ENCODE data around the gene UST.
A peak's percentile ranks its signal among the peaks of the same experiment; 100 is the strongest.
"Not testable (repeated sequence)": the region's sequence is repeated elsewhere in the genome, so short reads cannot be mapped to it uniquely, and the experiment has no call there.

UST gene

GRCh38 chr6:148736774-148737412, 9.9 kb upstream of the UST start:
- DNase-seq: no peak

GRCh38 chr6:148737806-148738205, 9.0 kb upstream of the UST start:
- no peak for DNase-seq

DNA sequence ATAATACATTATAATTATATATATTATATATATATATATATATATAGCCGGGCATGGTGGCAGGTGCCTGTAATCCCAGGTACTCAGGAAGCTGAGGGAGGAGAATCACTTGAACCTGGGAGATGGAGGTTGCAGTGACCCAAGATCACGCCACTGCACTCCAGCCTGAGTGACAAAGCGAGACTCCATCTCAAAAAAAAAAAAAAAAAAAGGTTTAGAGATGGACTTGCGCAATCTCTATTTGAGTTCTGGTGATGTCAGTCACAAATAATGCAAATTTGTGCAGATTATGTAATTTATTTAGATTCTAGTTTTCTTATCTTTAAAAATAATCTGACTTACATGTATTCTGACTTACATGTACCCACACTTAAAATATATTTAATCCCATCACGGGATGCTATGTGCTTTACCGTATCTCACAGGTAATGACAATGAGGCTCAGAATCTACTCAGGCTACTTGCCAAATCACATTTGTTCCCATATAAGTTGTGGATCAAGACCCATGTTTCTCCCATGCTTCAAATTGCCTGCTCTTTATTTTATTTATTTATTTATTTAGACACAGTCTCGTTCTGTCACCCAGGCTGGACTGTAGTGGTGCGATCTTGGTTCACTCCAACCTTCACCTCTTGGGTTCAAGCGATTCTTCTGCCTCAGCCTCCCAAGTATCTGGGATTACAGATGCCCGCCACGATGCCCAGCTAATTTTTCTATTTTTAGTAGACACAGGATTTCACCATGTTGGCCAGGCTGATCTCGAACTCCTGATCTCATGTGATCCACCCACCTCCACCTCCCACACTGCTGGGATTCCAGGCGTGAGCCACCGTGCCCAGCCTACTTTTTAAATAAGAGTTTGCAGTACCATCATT, 7.6 kb upstream of the UST start:
- DNase-seq: no peak

DNA sequence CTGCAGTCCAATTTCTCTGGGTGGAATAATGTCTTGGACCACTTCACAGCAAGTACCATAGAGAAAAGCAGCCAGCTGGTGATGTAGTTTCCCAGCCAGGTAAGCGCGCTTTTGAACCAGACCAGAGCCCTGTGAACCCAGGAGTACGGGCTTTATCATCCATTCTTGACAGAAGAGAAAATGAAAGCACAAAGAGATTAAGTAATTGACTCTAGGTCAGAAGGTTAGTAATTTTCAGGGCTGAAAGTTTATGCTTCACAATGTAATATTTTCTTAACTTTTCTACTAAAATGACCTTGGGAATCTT, 7.1 kb upstream of the UST start:
- DNase-seq: no peak

GRCh38 chr6:148743476-148743875, 3.4 kb upstream of the UST start:
- no peak for DNase-seq

GRCh38 chr6:148745926-148746325, 904 bp upstream of the UST start:
- no peak for DNase-seq

DNA sequence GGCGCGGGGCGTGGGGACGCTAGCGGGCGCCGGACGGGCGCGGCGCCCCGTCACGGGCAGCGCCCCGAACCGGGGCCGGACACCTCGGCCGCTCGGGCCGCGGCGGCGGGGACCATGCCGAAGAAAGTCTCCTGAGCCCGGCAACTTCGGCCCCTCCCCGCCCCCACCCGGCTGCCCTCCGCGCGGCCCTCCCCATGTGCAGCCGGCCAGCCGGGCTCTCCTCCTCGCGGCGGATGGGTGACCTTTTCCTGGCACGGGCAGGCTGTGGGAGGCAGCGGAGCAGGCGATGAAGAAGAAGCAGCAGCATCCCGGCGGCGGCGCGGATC, 278 bp downstream of the UST start:
- peak; percentile 51 for DNase-seq

- DNase-seq: peak; percentile 60
These were observed 788 bp downstream of the UST start for GRCh38 chr6:148747471-148748165.

DNA sequence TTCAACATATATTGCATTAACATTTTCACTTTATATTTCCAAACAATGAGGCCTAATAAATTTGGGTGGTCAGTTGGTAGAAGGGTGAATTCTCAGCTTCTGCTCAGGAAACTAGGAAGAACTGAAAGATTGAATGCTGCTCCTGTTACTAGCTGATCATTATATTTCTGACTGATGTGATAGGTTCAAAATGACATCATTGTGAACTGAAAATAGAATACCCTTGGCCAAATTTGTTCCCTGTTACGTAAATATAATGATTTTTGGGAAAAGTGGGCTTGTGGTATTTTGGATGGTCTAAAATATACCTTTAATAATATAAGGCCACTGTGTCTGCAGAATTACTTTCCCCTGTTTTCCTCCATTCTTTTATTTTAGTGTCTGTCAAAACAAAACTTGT, 2.8 kb downstream of the UST start:
- no peak for DNase-seq

GRCh38 chr6:148750838-148751792, 4.3 kb downstream of the UST start:
- DNase-seq: no peak

DNA sequence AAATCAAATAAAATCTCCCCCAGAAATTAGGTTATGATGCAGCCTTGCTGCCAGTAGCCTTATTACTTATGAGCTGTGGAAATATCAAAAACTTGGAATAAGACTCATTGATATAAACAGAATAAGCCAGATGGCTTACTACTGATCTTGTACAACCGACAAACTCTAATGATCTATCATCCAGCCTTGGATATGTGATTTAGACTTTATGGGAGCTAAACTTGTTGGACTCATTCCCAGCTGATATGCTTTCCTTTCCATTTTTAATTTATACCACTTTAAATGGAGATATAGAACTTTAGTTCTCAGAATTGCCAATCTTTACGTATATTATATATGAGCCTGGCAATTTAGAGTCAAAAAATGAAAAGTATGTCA, 5.0 kb downstream of the UST start:
- no peak for DNase-seq

DNA sequence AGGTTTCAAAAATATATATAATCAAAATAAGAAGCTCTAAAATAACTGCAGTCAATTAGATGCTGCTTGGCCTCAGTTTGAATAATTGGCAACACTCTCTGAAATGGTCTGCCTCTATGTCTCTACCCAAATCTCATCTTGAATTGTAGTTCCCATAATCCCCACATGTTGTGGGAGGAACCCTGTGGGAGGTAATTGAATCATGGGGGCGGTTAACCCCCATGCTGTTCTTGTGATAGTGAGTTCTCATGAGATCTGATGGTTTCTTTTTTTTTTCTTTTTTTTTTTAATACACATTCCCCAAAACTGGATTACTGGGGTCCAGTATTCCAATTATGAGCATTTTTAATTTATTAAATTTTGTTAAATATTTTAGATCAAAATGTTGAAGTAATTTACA, 8.5 kb downstream of the UST start:
- DNase-seq: not testable (repeated sequence)

DNA sequence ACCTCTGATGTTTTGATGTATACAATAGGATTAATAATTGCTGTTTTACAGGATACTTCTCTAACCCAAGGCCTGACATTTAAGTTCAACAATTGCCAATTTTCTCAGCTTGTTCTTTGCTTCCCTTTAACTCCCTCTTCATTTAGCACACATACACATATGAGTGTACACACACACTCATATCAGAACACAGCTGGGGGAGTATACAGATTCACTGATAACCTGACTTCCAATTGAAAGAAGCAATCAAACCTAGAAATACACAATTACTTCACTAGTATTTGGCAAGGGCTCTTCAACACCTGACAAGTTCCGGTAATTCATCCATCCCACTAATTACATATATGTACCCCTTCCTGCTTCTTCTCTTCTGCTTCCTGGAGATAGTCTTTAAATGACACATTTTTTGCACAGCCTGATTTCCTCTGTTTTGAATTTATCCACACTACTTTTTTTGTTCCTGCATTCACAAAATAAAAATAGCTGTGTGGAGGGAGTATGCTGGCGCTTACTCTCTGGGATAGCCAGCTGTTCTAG, 11.2 kb downstream of the UST start:
- no peak for DNase-seq

- DNase-seq: no peak
These were observed 11.7 kb downstream of the UST start for GRCh38 chr6:148758492-148758891.

GRCh38 chr6:148760258-148760534, 13.4 kb downstream of the UST start:
- DNase-seq: no peak

- DNase-seq: peak; percentile 99
These were observed 14.0 kb downstream of the UST start for GRCh38 chr6:148760568-148761526.

GRCh38 chr6:148761527-148762011, 14.7 kb downstream of the UST start:
- no peak for DNase-seq

DNA sequence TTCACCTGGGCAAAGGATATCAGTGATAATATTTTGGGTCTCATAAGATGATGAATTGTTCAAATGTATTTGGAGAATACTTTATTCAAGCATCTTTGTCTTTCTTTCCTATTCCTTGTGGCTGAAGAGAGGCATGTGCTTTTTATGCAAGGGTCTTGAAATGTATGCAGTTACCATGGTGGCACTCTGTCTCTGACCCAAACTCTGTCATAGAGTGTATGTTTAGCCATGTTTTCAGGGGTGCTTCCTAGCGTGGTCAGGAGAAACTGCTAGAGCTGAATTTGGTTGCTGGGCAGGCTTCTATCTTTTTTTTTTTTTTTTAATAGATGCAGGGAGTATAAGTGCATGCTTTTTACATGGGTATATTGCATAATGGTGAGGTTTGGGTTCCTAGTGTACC, 15.4 kb downstream of the UST start:
- DNase-seq: no peak

DNA sequence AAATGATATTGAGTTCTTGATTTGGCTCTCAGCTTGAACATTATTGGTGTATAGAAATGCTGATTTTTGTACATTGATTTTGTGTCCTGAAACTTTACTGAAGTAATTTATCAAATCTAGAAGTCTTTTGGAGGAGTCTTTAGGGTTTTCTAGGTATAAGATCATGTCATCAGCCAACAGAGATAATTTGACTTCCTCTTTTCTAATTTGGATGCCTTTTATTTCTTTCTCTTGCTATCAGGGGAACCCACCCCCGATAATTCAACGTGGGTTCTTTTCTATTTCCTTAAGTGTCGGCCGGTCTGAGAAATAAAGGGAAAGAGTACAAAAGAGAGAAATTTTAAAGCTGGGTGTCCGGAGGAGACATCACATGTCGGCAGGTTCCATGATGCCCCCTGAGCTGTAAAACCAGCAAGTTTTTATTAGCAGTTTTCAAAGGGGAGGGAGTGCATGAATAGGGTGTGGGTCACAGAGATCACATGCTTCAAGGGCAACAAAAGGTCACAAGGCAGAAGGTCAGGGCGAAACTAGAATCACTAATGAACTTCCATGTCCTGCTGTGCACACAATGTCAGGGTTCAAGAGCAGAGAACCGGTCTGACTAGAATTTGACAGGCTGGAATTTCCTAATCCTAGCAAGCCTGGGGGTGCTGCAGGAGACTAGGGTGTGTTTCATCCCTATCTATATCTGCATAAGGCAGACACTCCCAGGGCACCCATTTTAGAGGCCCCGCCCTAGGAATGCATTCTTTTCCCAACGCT, 17.6 kb downstream of the UST start:
- DNase-seq: not testable (repeated sequence)

Measured in fibroblast of skin of scalp (primary cell).